Left kidney (tissue), 8 donors: ENCODE data around the gene TPSD1. TPM values are rescaled to one million over a fixed set of nuclear protein-coding genes. Genes with fewer than 3 reads are reported as not detected.
"Not testable (repeated sequence)": the region's sequence is repeated elsewhere in the genome, so short reads cannot be mapped to it uniquely, and the experiment has no call there.

Experiments
- DNase-seq: peaks from one replicate; pipeline ENCODE4 v3.0.0-alpha.2; 2013
- long read RNA-seq, 8 donors: transcript quantifications; one replicate each; lab custom pipeline, GENCODE V29; 2026
- polyA plus RNA-seq: library from polyadenylated mRNA; unstranded; fragments of 120-200 nt; gene quantifications from one replicate; pipeline ENCODE4 v1.2.1, GENCODE V29; 2013; ENCODE audit not compliant: insufficient read length

TPSD1 gene
- not detected for polyA plus RNA-seq
- long read RNA-seq, donor 1, result 0 reads
- long read RNA-seq, donor 2, result 0 reads
- long read RNA-seq, donor 3, result 0 reads
- long read RNA-seq, donor 4, result 0 reads
- long read RNA-seq, donor 5, result 0 reads
- long read RNA-seq, donor 6, result 0 reads
- long read RNA-seq, donor 7, result 0 reads
- long read RNA-seq, donor 8, result 0 reads

DNA sequence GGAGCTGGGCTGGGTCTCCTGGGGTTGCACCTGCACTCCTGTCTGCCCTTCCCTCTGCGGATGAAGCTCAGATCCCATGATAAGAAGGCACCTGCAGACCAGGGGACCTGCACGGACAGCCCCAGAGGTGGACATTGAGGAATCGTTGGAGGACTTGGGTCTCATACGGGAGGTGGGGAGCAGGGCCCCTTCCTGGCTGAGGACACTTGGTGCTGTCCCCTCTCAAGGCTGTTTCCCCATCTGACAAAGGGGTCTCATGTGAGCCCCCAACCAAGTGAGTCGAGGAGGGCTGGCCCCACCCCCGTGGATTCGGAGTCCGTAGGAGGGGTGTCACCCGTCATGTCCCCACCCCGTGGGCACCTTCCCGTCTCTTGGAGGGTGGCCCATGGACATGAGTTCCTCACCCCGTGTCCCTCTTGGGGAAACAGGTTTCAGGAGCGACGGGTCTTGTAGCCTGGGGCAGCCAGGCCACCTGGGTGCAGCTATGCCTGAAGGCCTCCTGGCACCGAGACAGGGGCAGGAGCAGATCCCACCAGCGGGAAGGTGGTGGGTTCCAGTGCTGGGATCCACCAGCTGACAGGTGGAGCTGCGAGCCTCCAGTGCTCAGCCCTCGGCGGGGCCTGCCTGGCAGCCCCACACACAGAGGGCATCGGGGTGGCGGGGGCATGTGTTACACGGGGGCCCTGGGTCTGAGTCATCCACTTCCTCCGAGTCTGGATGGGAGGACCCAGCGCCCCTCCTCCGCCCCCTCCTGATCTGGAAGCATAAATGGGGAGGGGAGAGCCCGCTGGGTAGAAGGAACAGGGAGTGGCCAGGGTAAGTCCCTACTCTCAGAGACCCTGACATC, at the start of gene TPSD1:
TPSD1 (plus strand) TSS at position 794 of the 847 bp plus-strand sequence. CDS start 212 bp downstream, outside the sequence.
- not testable (repeated sequence) for DNase-seq

- DNase-seq, result no peak
These were observed 49.5 kb upstream of the TPSD1 start for GRCh38 chr16:1206326-1206725.

DNA sequence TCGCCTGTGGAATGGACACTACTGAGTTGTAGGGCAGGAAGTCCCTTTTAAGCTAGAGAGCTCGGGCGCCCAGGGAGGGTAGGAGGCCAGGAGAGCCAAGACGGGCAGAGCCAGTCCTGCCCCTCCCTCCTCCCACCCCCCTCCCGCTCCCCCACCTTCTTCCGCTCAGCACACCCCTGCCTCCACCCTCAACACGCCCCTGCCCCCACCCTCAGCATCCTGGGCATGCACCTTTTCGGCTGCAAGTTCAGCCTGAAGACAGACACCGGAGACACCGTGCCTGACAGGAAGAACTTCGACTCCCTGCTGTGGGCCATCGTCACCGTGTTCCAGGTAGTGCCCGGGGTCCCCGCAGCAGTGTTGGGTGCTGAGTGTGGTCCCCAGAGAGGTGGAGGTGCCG, 49.1 kb upstream of the TPSD1 start:
- no peak for DNase-seq

DNA sequence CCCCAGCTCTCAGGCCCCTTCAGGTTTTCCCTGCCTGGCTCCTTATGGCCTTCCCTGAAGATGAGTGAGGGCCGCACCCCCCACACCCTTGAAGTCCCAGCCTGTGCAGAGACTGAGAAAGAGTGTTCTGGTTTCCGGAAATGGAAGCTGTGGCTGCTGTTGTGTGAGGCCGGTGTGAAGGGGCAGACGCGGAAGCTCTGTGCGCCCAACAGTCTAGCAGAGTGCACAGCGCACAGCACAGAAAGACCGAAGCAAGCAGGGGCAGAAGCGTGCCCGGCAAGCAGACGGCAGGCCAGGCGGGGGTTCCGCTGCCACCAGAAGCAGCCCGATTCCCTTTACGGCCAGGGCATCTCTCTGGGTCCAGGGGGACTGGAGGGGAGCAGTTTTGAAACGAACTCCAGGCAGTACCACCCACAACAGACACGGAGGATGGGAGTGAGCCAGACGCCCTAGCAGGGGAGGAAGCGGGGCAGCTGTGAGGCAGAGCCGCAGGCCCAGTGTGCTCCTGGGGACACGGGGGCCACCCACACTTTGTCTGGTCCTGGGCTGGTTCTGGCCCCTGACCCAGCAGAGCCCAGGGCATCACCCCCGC, 47.5 kb upstream of the TPSD1 start:
- no peak for DNase-seq

GRCh38 chr16:1209081-1209480, 46.8 kb upstream of the TPSD1 start:
- DNase-seq, result no peak

DNA sequence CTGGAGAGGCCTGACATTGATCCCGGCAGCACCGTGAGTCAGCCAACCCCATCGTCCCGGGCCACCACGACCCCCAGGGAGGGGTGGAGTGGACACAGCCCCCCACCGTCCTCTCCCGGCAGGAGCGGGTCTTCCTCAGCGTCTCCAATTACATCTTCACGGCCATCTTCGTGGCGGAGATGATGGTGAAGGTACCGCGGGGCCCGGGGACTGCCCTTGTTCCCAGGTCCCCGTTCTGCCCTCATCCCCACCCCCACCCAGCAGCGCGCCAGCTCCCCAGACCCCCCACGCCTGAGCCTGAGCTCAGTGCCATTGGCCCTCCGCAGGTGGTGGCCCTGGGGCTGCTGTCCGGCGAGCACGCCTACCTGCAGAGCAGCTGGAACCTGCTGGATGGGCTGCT, 45.4 kb upstream of the TPSD1 start:
- no peak for DNase-seq

DNA sequence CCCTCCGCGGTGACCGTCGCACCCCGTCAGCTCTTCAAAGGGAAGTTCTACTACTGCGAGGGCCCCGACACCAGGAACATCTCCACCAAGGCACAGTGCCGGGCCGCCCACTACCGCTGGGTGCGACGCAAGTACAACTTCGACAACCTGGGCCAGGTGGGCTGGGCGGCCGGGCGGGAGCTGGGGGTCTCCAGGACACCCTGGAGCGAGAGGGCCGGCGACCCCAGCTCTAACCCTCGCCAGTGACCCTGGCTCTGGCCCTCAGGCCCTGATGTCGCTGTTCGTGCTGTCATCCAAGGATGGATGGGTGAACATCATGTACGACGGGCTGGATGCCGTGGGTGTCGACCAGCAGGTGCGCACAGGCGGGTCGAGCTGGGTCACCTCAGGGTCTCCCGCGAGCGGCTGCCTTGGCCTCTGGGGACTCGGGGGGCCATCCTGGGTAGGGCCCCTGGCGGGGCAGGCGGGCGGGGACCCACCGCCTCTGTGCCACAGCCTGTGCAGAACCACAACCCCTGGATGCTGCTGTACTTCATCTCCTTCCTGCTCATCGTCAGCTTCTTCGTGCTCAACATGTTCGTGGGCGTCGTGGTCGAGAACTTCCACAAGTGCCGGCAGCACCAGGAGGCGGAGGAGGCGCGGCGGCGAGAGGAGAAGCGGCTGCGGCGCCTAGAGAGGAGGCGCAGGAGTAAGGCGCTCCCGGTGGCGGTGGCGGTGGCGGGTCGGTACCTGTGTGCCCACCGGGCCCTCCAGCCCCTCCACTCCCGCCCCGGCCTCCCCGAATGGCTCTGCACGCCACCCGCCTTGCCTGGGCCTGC, 44.2 kb upstream of the TPSD1 start:
- no peak for DNase-seq

GRCh38 chr16:1212616-1213194, 43.2 kb upstream of the TPSD1 start:
- no peak for DNase-seq

- DNase-seq, result no peak
These were observed 42.6 kb upstream of the TPSD1 start for GRCh38 chr16:1213231-1213630.

DNA sequence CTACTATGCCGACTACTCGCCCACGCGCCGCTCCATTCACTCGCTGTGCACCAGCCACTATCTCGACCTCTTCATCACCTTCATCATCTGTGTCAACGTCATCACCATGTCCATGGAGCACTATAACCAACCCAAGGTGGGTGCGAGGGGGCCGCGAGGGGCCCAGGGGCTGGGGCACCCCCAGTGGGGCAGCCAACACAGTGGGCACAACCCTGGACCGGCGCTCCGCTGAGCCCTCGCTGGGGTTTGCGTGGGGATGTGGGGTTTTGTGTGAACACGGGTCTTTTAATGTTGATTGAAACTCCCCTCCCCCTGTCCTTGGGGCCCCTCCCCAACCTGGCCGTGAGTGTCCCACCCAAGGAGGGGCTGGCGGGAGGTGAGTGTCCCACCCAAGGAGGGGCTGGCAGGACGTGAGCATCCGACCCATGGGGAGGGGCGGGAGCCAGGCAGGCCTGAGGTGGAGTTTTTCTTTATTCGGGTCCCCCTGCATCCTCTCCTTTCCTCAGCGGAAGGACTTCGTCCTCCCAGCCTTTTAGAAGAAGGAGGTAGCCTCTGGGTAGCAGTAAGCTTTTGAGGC, 42.0 kb upstream of the TPSD1 start:
- no peak for DNase-seq

DNA sequence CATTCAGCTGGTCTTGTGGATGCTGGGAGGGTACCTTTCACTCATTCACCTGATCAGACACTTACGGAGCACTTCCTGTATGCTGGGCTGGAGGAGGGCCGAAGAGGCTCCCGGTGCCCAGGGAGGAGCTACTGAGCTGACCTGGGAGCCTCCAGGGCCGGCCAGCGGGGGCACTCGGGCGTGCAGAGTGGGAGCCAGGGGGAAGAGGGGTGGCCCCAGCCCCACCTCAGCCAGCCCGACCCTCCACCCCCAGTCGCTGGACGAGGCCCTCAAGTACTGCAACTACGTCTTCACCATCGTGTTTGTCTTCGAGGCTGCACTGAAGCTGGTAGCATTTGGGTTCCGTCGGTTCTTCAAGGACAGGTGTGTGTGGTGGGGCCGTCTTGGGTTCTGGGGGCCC, 41.1 kb upstream of the TPSD1 start:
- DNase-seq, result no peak

DNA sequence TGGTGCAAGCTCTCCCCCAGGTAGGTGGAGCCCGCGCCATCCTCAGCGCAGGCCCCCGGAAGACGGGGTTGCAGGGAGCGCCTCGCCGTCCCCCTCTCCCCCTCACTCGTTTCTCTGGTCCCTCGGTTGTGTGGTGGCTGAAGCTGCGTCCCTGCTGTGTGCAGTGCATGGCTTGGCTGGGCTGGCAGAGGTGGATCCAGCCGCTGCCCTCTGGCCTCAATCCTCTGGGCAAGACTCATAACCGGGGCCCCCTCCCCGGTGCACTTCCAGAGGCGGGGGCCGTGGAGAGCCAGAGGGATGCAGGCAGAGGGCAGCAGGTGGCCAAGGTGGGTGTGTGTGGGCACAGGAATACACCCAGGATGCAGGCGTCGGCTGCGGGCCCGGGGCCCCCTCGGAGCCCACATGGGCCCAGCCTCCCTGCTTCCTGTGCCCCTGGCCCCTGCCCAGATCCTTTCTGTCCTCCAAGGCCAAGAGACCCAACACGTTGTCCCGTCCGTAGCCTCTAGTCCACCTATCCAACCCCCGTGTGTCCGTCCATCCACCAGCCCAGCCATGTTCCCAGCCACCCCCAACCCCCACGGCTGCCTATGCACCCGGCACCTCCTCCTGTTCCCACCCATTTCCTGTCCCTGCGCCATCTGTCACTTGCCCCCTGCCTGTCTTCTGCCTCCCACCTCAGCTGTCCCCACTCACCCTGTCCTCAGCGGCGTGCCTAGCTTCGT, 40.1 kb upstream of the TPSD1 start:
- no peak for DNase-seq

DNA sequence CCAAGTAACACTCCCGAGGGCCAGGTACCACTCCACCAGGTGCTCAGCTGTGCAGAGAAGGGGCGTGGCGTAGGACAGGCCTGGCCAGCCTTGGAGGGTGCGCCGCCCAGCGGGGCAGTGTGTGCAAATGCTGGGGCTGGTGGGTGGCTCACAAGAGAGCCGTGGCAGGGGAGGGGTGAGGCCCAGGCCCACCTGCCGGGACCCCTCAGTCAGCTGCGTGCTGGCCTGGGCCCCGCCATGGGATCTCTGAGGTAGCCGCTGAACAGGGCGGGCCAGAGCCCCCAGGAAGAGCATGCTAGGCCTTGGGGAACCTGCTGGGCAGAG, 39.6 kb upstream of the TPSD1 start:
- DNase-seq, result no peak

DNA sequence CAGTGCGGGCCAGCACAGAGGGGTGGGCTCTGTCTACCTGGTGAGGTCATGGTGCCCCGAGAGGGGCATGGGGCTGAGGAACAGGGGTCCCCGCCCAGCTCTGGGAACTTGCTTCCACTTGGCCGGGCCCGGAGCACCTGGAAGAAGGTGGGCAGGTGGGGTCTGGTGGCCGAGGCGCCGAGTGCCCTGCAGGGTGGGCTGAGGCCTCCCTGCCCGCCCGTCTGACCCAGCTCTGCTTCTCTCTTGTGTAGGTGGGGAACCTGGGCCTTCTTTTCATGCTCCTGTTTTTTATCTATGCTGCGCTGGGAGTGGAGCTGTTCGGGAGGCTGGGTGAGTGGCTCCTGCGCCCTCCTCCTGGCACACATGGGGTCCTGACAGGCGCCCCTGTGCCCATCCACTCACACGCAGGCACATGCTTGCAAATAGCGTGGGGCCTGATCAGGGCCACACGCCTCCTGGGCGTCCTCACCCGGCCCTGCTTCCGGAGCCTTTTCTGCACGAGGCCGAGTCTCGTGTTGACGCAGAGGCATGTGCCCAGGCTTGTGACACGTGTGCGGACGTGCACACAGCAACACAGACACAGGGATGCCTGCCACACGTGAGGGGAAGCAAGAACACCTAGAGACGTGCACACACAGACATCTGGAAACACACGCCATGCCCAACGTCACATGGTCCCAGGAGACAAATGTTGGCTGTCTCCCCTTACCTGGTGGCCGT, 39.0 kb upstream of the TPSD1 start:
- no peak for DNase-seq

- DNase-seq, result no peak
These were observed 38.3 kb upstream of the TPSD1 start for GRCh38 chr16:1217526-1217925.

- DNase-seq, result no peak
These were observed 37.6 kb upstream of the TPSD1 start for GRCh38 chr16:1218061-1218929.

DNA sequence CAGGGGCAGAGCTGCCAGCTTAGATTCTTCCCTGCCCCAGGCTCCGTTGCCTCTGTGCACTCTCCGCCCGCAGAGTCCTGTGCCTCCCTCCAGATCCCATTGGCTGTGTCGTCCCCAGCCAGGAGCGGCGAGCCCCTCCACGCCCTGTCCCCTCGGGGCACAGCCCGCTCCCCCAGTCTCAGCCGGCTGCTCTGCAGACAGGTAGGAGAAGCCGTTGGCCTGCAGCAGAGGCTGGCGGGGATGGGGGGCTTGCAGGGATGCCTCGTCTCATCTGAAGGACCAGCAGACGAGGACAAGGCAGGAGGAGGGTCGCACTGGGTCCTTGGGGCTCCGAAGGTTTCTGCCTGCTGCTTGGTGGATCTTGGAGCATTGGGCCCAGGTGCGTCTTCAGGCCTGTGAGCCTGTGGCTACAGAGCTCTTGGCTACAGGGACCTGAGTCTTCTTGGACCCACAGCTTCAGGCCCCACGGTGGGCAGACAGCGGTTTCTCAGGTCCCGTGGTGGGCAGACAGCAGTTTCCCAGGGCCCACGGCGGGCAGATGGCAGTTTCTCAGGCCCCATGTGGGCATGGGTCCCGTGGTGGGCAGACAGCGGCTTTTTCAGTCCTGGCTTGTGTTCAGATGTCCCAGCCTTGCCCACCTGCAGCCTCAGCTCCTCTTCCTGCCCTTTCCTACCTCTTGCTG, 36.8 kb upstream of the TPSD1 start:
- DNase-seq, result no peak

DNA sequence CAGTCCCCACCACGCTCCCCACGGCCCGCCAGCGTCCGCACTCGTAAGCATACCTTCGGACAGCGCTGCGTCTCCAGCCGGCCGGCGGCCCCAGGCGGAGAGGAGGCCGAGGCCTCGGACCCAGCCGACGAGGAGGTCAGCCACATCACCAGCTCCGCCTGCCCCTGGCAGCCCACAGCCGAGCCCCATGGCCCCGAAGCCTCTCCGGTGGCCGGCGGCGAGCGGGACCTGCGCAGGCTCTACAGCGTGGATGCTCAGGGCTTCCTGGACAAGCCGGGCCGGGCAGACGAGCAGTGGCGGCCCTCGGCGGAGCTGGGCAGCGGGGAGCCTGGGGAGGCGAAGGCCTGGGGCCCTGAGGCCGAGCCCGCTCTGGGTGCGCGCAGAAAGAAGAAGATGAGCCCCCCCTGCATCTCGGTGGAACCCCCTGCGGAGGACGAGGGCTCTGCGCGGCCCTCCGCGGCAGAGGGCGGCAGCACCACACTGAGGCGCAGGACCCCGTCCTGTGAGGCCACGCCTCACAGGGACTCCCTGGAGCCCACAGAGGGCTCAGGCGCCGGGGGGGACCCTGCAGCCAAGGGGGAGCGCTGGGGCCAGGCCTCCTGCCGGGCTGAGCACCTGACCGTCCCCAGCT, 35.7 kb upstream of the TPSD1 start:
- DNase-seq, result no peak
